GM19193 (cell line): ENCODE data around the gene EPDR1.

ENCODE experiments used
- POLR2A ChIP-seq: IDR thresholded peaks from 4 replicates; pipeline ENCODE4 v1.6.1; 2011; ENCODE audit not compliant: insufficient read depth, insufficient read length; ENCODE audit errors: extremely low read depth

EPDR1 gene

GRCh38 chr7:37920849-37921805, 687 bp downstream of the EPDR1 start:
- TF ChIP-seq POLR2A: no peak

- TF ChIP-seq POLR2A: no peak
These were observed 1.4 kb downstream of the EPDR1 start for GRCh38 chr7:37921876-37922275.

- TF ChIP-seq POLR2A: no peak
These were observed 3.6 kb downstream of the EPDR1 start for GRCh38 chr7:37923996-37924395.

GRCh38 chr7:37924491-37925041, 4.1 kb downstream of the EPDR1 start:
- no peak for TF ChIP-seq POLR2A

- TF ChIP-seq POLR2A: no peak
These were observed 5.2 kb downstream of the EPDR1 start for GRCh38 chr7:37925620-37926019.

- no peak for TF ChIP-seq POLR2A
These were observed 7.5 kb downstream of the EPDR1 start for GRCh38 chr7:37927773-37928444.

GRCh38 chr7:37928878-37929277, 8.4 kb downstream of the EPDR1 start:
- TF ChIP-seq POLR2A: no peak

GRCh38 chr7:37930226-37930948, 9.9 kb downstream of the EPDR1 start:
- TF ChIP-seq POLR2A: no peak

- TF ChIP-seq POLR2A: no peak
These were observed 12.1 kb downstream of the EPDR1 start for GRCh38 chr7:37932543-37932942.

- no peak for TF ChIP-seq POLR2A
These were observed 12.7 kb downstream of the EPDR1 start for GRCh38 chr7:37933018-37933566.

- peak; percentile 33 for TF ChIP-seq POLR2A
These were observed 22.6 kb downstream of the EPDR1 start for GRCh38 chr7:37942934-37943610.

- no peak for TF ChIP-seq POLR2A
These were observed 23.7 kb downstream of the EPDR1 start for GRCh38 chr7:37943905-37944736.

- TF ChIP-seq POLR2A: no peak
These were observed 24.3 kb downstream of the EPDR1 start for GRCh38 chr7:37944737-37945054.

- TF ChIP-seq POLR2A: no peak
These were observed 24.9 kb downstream of the EPDR1 start for GRCh38 chr7:37945336-37945735.
